A549 (cell line): ENCODE measurements around the gene TSC22D3. TPM values are rescaled to one million over a fixed set of nuclear protein-coding genes. Genes with fewer than 3 reads are reported as not detected.
"Not testable (repeated sequence)": the region's sequence is repeated elsewhere in the genome, so short reads cannot be mapped to it uniquely, and the experiment has no call there.

Experiments used
- ATAC-seq, 2 experiments: fragments of 200-7000 bp in 1 of 2; fragments of >200 bp in 1 of 2; cut with Nextera tagmentation in 1 of 2; cut with Tn5 transposase in 1 of 2; 3 replicates each; pipeline versions ENCODE4 v1.8.0 to v1.9.1; 2018 to 2020; ENCODE audit warnings: mild to moderate bottlenecking in 1 of 2, moderate library complexity in 1 of 2
- CTCF ChIA-PET: fragments of 300-600 bp; sonication (Branson Sonifier 250); formaldehyde crosslinking; extraction: SDS; loops from one replicate; lab custom pipeline; 2021; ENCODE audit warnings: antibody characterized with exemption, inconsistent platforms; lab: Yijun Ruan, JAX
- POLR2A ChIA-PET: fragments of 350-600 bp; formaldehyde crosslinking; extraction: SDS; loops from one replicate; lab custom pipeline; 2021; ENCODE audit warnings: antibody characterized with exemption, inconsistent platforms; lab: Yijun Ruan, JAX
- DNase-seq, 2 experiments: peaks; one replicate each; pipeline versions ENCODE4 v3.0.0 to v3.0.0-alpha.2; 2011 to 2016; ENCODE audit warnings: low read depth in 1 of 2, low spot score in 1 of 2
- FAIRE-seq: peaks from 2 replicates; lab custom pipeline; 2011; peaks lifted over from hg19 to GRCh38; lab: Jason Lieb, UNC
- H3K27ac ChIP-seq, 2 experiments: fragments of >200 bp; sonication (Bioruptor Twin); formaldehyde crosslinking; 3 replicates each; pipeline ENCODE4 v1.5.1; 2016 to 2017
- H3K4me1 ChIP-seq: fragments of >200 bp; sonication (Bioruptor Twin); formaldehyde crosslinking; 3 replicates; pipeline ENCODE4 v1.6.1; 2016
- H3K4me2 ChIP-seq: fragments of >200 bp; sonication (Bioruptor Twin); formaldehyde crosslinking; 3 replicates; pipeline ENCODE4 v1.6.1; 2016
- H3K4me3 ChIP-seq: fragments of >200 bp; sonication (Bioruptor Twin); formaldehyde crosslinking; 3 replicates; pipeline ENCODE4 v1.5.1; 2016
- H3K9me3 ChIP-seq: fragments of >200 bp; sonication (Bioruptor Twin); formaldehyde crosslinking; 3 replicates; pipeline ENCODE4 v1.6.1; 2016
- CBX2 ChIP-seq: fragments of 200-600 bp; sonication (generic); IDR thresholded peaks from 2 replicates; pipeline ENCODE4 v1.6.1; 2016; ENCODE audit warnings: low read depth, mild to moderate bottlenecking, borderline replicate concordance
- CBX8 ChIP-seq: fragments of 200-600 bp; sonication (generic); IDR thresholded peaks from 2 replicates; pipeline ENCODE4 v1.6.1; 2016
- CHD2 ChIP-seq: fragments of 150-350 bp; IDR thresholded peaks from 2 replicates; pipeline ENCODE4 v1.6.1; 2014; ENCODE audit warnings: low read length; ENCODE audit not compliant: partially characterized antibody
- EHMT2 ChIP-seq: fragments of 200-600 bp; sonication (generic); IDR thresholded peaks from 2 replicates; pipeline ENCODE4 v1.6.1; 2016; ENCODE audit warnings: antibody characterized with exemption, low read depth, mild to moderate bottlenecking, moderate library complexity
- HOXB13 ChIP-seq: fragments of 250-450 bp; sonication (Bioruptor Pico); IDR thresholded peaks from 2 replicates; pipeline ENCODE4 v1.5.0; 2020; ENCODE audit warnings: low read depth, mild to moderate bottlenecking, moderate library complexity
- MAFK ChIP-seq: fragments of 450-650 bp; IDR thresholded peaks from 2 replicates; pipeline ENCODE4 v1.6.1; 2014; ENCODE audit not compliant: partially characterized antibody
- MAZ ChIP-seq: fragments of 150-350 bp; IDR thresholded peaks from 2 replicates; pipeline ENCODE4 v1.6.1; 2014; ENCODE audit warnings: antibody characterized with exemption, low read depth, low read length, borderline replicate concordance
- RAD21 ChIP-seq, 2 experiments: fragments of >200 bp in 1 of 2; sonication (Bioruptor Twin) in 1 of 2; formaldehyde crosslinking in 1 of 2; IDR thresholded peaks in 1 of 2; conservative IDR thresholded peaks in 1 of 2; 2 replicates in 1 of 2; 3 replicates in 1 of 2; pipeline ENCODE4 v1.6.1; 2012 to 2018; ENCODE audit warnings: inconsistent platforms in 1 of 2
- SMC3 ChIP-seq: fragments of >200 bp; sonication (Bioruptor Twin); formaldehyde crosslinking; IDR thresholded peaks from 3 replicates; pipeline ENCODE4 v1.6.1; 2018; ENCODE audit warnings: inconsistent platforms
- ZFP36 ChIP-seq: fragments of 450-650 bp; IDR thresholded peaks from 2 replicates; pipeline ENCODE4 v1.6.1; 2014; ENCODE audit warnings: borderline replicate concordance; ENCODE audit not compliant: partially characterized antibody
- WGBS: methylation state at CpG from one replicate; pipeline ENCODE4 v1.1.6; 2017; ENCODE audit errors: missing lambda C conversion rate; 5-methylcytosine and 5-hydroxymethylcytosine counted together
- polyA plus RNA-seq, 4 experiments: library from polyadenylated mRNA; depleted of rRNA in 3 of 4; stranded (reverse); fragments of >200 nt; fragmentation: RNase III in 1 of 4; extraction: RNeasy Plus Mini Kit Qiagen cat#74134 plus additional on column Dnase treatment in 1 of 4; gene quantifications; 2 replicates in 3 of 4; 3 replicates in 1 of 4; pipeline ENCODE4 v1.2.3, GENCODE V29; 2011 to 2017
- TF ChIP-seq, protein P1 (sequence below): fragments of 200-600 bp; sonication (generic); IDR thresholded peaks from 2 replicates; pipeline ENCODE4 v1.6.1; 2016; ENCODE audit warnings: antibody characterized with exemption, mild to moderate bottlenecking, moderate library complexity
- TF ChIP-seq, protein P2 (sequence below): fragments of 250-450 bp; sonication (Bioruptor Pico); IDR thresholded peaks from 2 replicates; pipeline ENCODE4 v1.5.0; 2021; ENCODE audit warnings: mild to moderate bottlenecking, moderate library complexity, borderline replicate concordance
- TF ChIP-seq, protein P3 (sequence below): IDR thresholded peaks from 2 replicates; pipeline ENCODE4 v1.6.1; 2012
- TF ChIP-seq, protein P4 (sequence below): fragments of >200 bp; sonication (Bioruptor Twin); formaldehyde crosslinking; IDR thresholded peaks from 3 replicates; pipeline ENCODE4 v1.5.1; 2016
- TF ChIP-seq, protein P5 (sequence below): IDR thresholded peaks from 2 replicates; pipeline ENCODE4 v1.6.1; 2012

TSC22D3 gene
- polyA plus RNA-seq, 2 of the 4 experiments (the other 2 are of a cell fraction): 12.2 to 65.4 TPM

DNA sequence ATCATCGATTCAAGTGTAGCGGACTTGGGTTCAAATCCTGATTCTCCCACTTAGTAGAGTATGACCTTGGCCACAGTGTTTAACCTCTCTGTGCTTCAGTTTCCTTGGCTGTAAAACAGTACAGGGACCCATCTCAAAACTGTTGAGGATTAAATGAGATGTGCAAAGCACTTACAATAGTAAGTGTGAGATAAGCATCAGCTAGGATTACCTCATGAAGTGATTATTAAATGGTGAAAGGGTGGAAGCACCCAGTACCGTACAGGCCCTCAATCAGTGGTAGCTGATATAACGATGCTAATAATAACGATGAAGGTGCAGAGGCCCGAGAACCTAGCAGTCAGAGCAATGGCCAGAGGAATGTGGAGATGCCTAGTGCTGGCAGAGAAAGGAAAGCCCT lies 102.2 kb downstream of the TSC22D3 start (continued):
- TF ChIP-seq, protein P1, sequence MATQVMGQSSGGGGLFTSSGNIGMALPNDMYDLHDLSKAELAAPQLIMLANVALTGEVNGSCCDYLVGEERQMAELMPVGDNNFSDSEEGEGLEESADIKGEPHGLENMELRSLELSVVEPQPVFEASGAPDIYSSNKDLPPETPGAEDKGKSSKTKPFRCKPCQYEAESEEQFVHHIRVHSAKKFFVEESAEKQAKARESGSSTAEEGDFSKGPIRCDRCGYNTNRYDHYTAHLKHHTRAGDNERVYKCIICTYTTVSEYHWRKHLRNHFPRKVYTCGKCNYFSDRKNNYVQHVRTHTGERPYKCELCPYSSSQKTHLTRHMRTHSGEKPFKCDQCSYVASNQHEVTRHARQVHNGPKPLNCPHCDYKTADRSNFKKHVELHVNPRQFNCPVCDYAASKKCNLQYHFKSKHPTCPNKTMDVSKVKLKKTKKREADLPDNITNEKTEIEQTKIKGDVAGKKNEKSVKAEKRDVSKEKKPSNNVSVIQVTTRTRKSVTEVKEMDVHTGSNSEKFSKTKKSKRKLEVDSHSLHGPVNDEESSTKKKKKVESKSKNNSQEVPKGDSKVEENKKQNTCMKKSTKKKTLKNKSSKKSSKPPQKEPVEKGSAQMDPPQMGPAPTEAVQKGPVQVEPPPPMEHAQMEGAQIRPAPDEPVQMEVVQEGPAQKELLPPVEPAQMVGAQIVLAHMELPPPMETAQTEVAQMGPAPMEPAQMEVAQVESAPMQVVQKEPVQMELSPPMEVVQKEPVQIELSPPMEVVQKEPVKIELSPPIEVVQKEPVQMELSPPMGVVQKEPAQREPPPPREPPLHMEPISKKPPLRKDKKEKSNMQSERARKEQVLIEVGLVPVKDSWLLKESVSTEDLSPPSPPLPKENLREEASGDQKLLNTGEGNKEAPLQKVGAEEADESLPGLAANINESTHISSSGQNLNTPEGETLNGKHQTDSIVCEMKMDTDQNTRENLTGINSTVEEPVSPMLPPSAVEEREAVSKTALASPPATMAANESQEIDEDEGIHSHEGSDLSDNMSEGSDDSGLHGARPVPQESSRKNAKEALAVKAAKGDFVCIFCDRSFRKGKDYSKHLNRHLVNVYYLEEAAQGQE: no peak
- no peak for TF ChIP-seq EHMT2
- no peak for TF ChIP-seq MAFK
- TF ChIP-seq HOXB13: no peak
- TF ChIP-seq, protein P2, sequence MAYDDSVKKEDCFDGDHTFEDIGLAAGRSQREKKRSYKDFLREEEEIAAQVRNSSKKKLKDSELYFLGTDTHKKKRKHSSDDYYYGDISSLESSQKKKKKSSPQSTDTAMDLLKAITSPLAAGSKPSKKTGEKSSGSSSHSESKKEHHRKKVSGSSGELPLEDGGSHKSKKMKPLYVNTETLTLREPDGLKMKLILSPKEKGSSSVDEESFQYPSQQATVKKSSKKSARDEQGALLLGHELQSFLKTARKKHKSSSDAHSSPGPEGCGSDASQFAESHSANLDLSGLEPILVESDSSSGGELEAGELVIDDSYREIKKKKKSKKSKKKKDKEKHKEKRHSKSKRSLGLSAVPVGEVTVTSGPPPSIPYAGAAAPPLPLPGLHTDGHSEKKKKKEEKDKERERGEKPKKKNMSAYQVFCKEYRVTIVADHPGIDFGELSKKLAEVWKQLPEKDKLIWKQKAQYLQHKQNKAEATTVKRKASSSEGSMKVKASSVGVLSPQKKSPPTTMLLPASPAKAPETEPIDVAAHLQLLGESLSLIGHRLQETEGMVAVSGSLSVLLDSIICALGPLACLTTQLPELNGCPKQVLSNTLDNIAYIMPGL (CRISPR knock-in tag): no peak

DNA sequence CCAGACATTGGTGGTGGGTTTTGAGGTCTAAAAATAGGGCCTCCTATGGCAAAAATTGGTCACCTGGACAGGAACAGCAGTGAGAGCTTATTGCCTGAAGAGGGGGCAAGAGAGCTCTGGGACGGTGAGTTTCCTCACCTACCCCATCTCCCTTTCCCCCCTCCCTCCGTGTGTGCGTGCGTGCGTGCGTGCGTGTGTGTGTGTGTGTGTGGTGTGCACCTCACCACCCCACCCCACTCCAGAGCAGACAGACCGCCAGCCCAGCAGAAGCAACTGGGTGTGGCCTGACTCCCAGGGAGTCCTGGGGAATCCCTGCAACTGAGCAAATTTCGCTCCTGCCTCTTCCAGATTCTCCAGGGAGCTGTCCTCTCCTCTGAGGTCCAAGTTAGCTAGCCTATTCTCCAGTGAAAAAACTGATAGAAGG lies 102.6 kb downstream of the TSC22D3 start:
- ChIA-PET CTCF (interaction anchor here (0.6 to 6.7 kb wide), 39 partner anchors 8 to 1773 kb away, joined by 3 to 92 read pairs (median 4); partner anchors contain the start of genes NCBP2L and TSC22D3), POLR2A (interaction anchor here (0.5 to 6.1 kb wide), 6 partner anchors 39 to 652 kb away, joined by 3 to 57 read pairs (median 3); partner anchors contain the start of gene TSC22D3)
- H3K9me3 ChIP-seq: no peaks in the 10 kb centered on the region
- peaks cover 40% of the 10 kb centered on the region for H3K4me1 ChIP-seq
- H3K27ac ChIP-seq: peak overlapping the region; percentile 34 to 73; a peak in 4 of 6 replicates
- no peak for FAIRE-seq
- peak overlapping the region; percentile 96 for H3K4me2 ChIP-seq
- peak; percentile 31 to 86 for DNase-seq
- peak; percentile 42 to 54 for ATAC-seq
- 5% methylated on average over 3 of the region's 9 CpGs for WGBS
- H3K4me3 ChIP-seq: no peak overlapping the region; the same call in 2 of the 3 replicates
- TF ChIP-seq CBX8 (no peak), MAZ (no peak), SMC3 (peak; percentile 76), ZFP36 (no peak), CHD2 (no peak), HOXB13 (no peak), CBX2 (no peak), RAD21 (conservative IDR thresholded peaks at IDR 0.05 in 1 of 2, IDR thresholded peaks at IDR 0.05 in 1 of 2) (peak; percentile 76), MAFK (no peak)
- TF ChIP-seq, protein P3, sequence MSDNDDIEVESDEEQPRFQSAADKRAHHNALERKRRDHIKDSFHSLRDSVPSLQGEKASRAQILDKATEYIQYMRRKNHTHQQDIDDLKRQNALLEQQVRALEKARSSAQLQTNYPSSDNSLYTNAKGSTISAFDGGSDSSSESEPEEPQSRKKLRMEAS: peak; percentile 53; the same call in 1 of the 2 replicates
- TF ChIP-seq, protein P4, sequence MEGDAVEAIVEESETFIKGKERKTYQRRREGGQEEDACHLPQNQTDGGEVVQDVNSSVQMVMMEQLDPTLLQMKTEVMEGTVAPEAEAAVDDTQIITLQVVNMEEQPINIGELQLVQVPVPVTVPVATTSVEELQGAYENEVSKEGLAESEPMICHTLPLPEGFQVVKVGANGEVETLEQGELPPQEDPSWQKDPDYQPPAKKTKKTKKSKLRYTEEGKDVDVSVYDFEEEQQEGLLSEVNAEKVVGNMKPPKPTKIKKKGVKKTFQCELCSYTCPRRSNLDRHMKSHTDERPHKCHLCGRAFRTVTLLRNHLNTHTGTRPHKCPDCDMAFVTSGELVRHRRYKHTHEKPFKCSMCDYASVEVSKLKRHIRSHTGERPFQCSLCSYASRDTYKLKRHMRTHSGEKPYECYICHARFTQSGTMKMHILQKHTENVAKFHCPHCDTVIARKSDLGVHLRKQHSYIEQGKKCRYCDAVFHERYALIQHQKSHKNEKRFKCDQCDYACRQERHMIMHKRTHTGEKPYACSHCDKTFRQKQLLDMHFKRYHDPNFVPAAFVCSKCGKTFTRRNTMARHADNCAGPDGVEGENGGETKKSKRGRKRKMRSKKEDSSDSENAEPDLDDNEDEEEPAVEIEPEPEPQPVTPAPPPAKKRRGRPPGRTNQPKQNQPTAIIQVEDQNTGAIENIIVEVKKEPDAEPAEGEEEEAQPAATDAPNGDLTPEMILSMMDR: peak; percentile 56
- TF ChIP-seq, protein P5, sequence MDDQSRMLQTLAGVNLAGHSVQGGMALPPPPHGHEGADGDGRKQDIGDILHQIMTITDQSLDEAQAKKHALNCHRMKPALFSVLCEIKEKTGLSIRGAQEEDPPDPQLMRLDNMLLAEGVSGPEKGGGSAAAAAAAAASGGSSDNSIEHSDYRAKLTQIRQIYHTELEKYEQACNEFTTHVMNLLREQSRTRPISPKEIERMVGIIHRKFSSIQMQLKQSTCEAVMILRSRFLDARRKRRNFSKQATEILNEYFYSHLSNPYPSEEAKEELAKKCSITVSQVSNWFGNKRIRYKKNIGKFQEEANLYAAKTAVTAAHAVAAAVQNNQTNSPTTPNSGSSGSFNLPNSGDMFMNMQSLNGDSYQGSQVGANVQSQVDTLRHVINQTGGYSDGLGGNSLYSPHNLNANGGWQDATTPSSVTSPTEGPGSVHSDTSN: no peak
- TF ChIP-seq, all 56 proteins: peak for 4

DNA sequence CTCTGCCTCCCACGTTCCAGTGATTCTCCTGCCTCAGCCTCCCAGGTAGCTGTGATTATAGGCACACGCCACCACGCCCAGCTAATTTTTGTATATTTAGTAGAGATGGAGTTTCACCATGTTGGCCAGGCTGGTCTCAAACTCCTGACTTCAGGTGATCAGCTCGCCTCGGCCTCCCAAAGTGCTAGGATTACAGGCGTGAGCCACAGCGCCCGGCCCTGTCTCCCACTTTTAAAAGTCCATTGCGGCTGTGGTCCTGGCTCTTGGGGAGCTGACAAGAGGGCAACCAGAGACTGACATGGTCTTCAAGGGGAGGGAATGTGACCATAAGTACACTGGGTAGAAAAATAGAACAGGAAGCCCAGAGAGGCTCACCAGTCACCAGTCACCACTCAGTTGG lies 104.3 kb downstream of the TSC22D3 start:
- H3K4me3 ChIP-seq, H3K9me3 ChIP-seq, H3K4me2 ChIP-seq, POLR2A ChIA-PET, DNase-seq, ATAC-seq, H3K27ac ChIP-seq, FAIRE-seq: not testable (repeated sequence)
- H3K4me1 ChIP-seq: peaks cover 33% of the 10 kb centered on the region
- CTCF ChIA-PET: interaction anchor here (0.6 to 16.6 kb wide), 4 partner anchors 11 to 157 kb away, joined by 3 to 236 read pairs (median 38); partner anchors contain the start of genes NCBP2L and TSC22D3
- 92% methylated on average over 9 of the region's 9 CpGs for WGBS
